Skeletal muscle cell (primary cell): ENCODE results near the gene OPN1LW.
"Not testable (repeated sequence)": the region's sequence is repeated elsewhere in the genome, so short reads cannot be mapped to it uniquely, and the experiment has no call there.

Experiments
- DNase-seq: peaks from one replicate; pipeline ENCODE4 v3.0.0-alpha.2; 2010; ENCODE audit warnings: low read depth
- H3K4me3 ChIP-seq: 2 replicates; pipeline ENCODE4 v1.5.1; 2011; ENCODE audit warnings: low read depth, mild to moderate bottlenecking, control low read depth, low read length, moderate library complexity

Gene OPN1LW

GRCh38 chrX:154126101-154126500 is 17.9 kb upstream of the OPN1LW start:
- no peak for DNase-seq

GRCh38 chrX:154131955-154132354 is 12.1 kb upstream of the OPN1LW start:
- H3K4me3 ChIP-seq = no peak overlapping the region
- no peak for DNase-seq

More at GRCh38 chrX:154126101-154126500, 17.9 kb upstream of the OPN1LW start:
- no peak overlapping the region for H3K4me3 ChIP-seq

- no peak overlapping the region for H3K4me3 ChIP-seq
- DNase-seq = no peak
These were observed 11.7 kb upstream of the OPN1LW start for GRCh38 chrX:154132366-154132765.

GRCh38 chrX:154135458-154136229 is 8.4 kb upstream of the OPN1LW start:
- DNase-seq = no peak
- H3K4me3 ChIP-seq = no peak overlapping the region

- DNase-seq = no peak
- H3K4me3 ChIP-seq = peak overlapping the region; percentile 29
These were observed 7.3 kb upstream of the OPN1LW start for GRCh38 chrX:154136627-154137161.

- DNase-seq = no peak
These were observed 5.2 kb upstream of the OPN1LW start for GRCh38 chrX:154138857-154139256.

GRCh38 chrX:154140206-154140605 is 3.8 kb upstream of the OPN1LW start:
- H3K4me3 ChIP-seq = no peak overlapping the region
- no peak for DNase-seq

More at GRCh38 chrX:154138857-154139256, 5.2 kb upstream of the OPN1LW start:
- no peak overlapping the region for H3K4me3 ChIP-seq

- no peak overlapping the region for H3K4me3 ChIP-seq
- DNase-seq = no peak
These were observed 3.3 kb upstream of the OPN1LW start for GRCh38 chrX:154140742-154141141.

GRCh38 chrX:154142386-154142785 is 1.7 kb upstream of the OPN1LW start:
- no peak for DNase-seq
- H3K4me3 ChIP-seq = no peak overlapping the region

GRCh38 chrX:154142950-154143745 is 895 bp upstream of the OPN1LW start:
- DNase-seq = no peak
- H3K4me3 ChIP-seq = no peak overlapping the region

GRCh38 chrX:154151030-154151429 is 7.0 kb downstream of the OPN1LW start:
- H3K4me3 ChIP-seq, DNase-seq: not testable (repeated sequence)

- not testable (repeated sequence) for DNase-seq, H3K4me3 ChIP-seq
These were observed 12.2 kb downstream of the OPN1LW start for GRCh38 chrX:154156221-154156620.

GRCh38 chrX:154157207-154157606 is 13.2 kb downstream of the OPN1LW start:
- DNase-seq, H3K4me3 ChIP-seq: not testable (repeated sequence)

- H3K4me3 ChIP-seq, DNase-seq: not testable (repeated sequence)
These were observed 15.3 kb downstream of the OPN1LW start for GRCh38 chrX:154159345-154159744.

GRCh38 chrX:154164902-154165301 is 20.9 kb downstream of the OPN1LW start:
- DNase-seq, H3K4me3 ChIP-seq: not testable (repeated sequence)

- DNase-seq, H3K4me3 ChIP-seq: not testable (repeated sequence)
These were observed 24.3 kb downstream of the OPN1LW start for GRCh38 chrX:154168384-154168783.

GRCh38 chrX:154172535-154172943 is 28.5 kb downstream of the OPN1LW start:
- H3K4me3 ChIP-seq, DNase-seq: not testable (repeated sequence)

- DNase-seq = not testable (repeated sequence)
These were observed 30.3 kb downstream of the OPN1LW start for GRCh38 chrX:154174356-154174755.

GRCh38 chrX:154182296-154182695 is 38.3 kb downstream of the OPN1LW start, which contains the start of gene OPN1MW:
Gene OPN1MW, plus strand, starts transcription at chrX:154182596. Its CDS starts 82 bp downstream, at chrX:154182678.
- not testable (repeated sequence) for DNase-seq, H3K4me3 ChIP-seq

More at GRCh38 chrX:154174356-154174755, 30.3 kb downstream of the OPN1LW start:
- H3K4me3 ChIP-seq = not testable (repeated sequence)

- not testable (repeated sequence) for DNase-seq, H3K4me3 ChIP-seq
These were observed 39.8 kb downstream of the OPN1LW start for GRCh38 chrX:154183794-154184193.
